Hepatocyte (in vitro differentiated cells): ENCODE measurements around the gene TBCD.

Experiments used
- EZH2 ChIP-seq: fragments of 200-600 bp; sonication (generic); IDR thresholded peaks from 2 replicates; pipeline ENCODE4 v1.6.1; 2016; ENCODE audit warnings: antibody characterized with exemption, mild to moderate bottlenecking, borderline replicate concordance
- EZH2phosphoT487 ChIP-seq: fragments of 200-600 bp; sonication (generic); IDR thresholded peaks from one replicate; pipeline ENCODE4 v1.6.1; 2018; ENCODE audit warnings: antibody characterized with exemption, mild to moderate bottlenecking, low read depth, moderate library complexity; ENCODE audit not compliant: unreplicated experiment, severe bottlenecking
- TF ChIP-seq, protein P1 (sequence below): fragments of 200-600 bp; sonication (generic); IDR thresholded peaks from 2 replicates; pipeline ENCODE4 v1.5.1; 2016; ENCODE audit warnings: antibody characterized with exemption, mild to moderate bottlenecking; ENCODE audit not compliant: poor library complexity

DNA sequence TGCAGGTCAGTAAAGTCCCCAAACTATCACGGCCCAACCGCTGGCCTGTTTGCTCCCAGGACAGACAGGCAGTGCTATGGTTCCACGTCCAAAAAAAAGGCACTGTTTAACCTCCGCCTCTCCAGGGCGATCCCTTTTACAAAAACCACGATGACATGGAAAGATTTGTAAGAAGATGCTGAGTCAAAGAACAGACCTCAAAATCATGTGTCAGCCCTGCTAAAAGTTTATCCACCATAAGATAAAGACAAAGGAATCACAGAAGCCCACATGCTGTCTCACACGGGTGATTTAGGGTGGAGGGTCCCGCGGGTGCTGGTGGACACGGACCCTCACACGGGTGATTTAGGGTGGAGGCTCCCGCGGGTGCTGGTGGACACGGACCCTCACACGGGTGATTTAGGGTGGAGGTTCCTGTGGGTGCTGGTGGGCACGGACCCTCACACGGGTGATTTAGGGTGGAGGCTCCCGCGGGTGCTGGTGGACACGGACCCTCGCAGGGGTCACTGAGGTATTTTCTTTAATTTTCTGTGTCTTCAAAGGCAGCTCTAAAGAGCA lies 210.4 kb downstream of the TBCD start:
- TF ChIP-seq, protein P1, sequence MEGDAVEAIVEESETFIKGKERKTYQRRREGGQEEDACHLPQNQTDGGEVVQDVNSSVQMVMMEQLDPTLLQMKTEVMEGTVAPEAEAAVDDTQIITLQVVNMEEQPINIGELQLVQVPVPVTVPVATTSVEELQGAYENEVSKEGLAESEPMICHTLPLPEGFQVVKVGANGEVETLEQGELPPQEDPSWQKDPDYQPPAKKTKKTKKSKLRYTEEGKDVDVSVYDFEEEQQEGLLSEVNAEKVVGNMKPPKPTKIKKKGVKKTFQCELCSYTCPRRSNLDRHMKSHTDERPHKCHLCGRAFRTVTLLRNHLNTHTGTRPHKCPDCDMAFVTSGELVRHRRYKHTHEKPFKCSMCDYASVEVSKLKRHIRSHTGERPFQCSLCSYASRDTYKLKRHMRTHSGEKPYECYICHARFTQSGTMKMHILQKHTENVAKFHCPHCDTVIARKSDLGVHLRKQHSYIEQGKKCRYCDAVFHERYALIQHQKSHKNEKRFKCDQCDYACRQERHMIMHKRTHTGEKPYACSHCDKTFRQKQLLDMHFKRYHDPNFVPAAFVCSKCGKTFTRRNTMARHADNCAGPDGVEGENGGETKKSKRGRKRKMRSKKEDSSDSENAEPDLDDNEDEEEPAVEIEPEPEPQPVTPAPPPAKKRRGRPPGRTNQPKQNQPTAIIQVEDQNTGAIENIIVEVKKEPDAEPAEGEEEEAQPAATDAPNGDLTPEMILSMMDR = no peak
- no peak for TF ChIP-seq EZH2
- no peak for TF ChIP-seq EZH2phosphoT487
